SK-N-SH (cell line): ENCODE results near the gene SFI1. TPM values are rescaled to one million over a fixed set of nuclear protein-coding genes. Genes with fewer than 3 reads are reported as not detected.
A peak's percentile ranks its signal among the peaks of the same experiment; 100 is the strongest.

Experiments
- CTCF ChIA-PET: fragments of 300-600, 350-600 bp; formaldehyde crosslinking; extraction: SDS; loops from one replicate; lab custom pipeline; 2021; lab: Yijun Ruan, JAX
- POLR2A ChIA-PET: fragments of 350-600 bp; sonication (Branson Sonifier 250); formaldehyde crosslinking; extraction: SDS; loops from one replicate; lab custom pipeline; 2020; ENCODE audit warnings: antibody characterized with exemption, inconsistent platforms; lab: Yijun Ruan, JAX
- DNase-seq: peaks from one replicate; pipeline ENCODE4 v3.0.0; 2012
- H2AFZ ChIP-seq: fragments of 200-600 bp; sonication (generic); 2 replicates; pipeline ENCODE4 v1.8.1; 2016; ENCODE audit warnings: antibody characterized with exemption, mild to moderate bottlenecking, low read depth
- H3F3A ChIP-seq: fragments of 200-600 bp; sonication (generic); replicated peaks from 2 replicates; pipeline ENCODE3; 2016; ENCODE audit warnings: antibody characterized with exemption, mild to moderate bottlenecking; ENCODE audit not compliant: insufficient read depth
- H3K27ac ChIP-seq, 2 experiments: fragments of 200-500 bp in 1 of 2; fragments of 200-600 bp in 1 of 2; sonication (Bioruptor generic) in 1 of 2; sonication (generic), shearing (Covaris generic) in 1 of 2; 2 replicates each; pipeline versions ENCODE4 v1.5.1 to v1.6.1; 2014 to 2016; ENCODE audit warnings: low read depth in 2 of 2, inconsistent platforms in 1 of 2, low read length in 1 of 2, mild to moderate bottlenecking in 1 of 2, mixed read lengths in 1 of 2
- H3K27me3 ChIP-seq: fragments of 200-600 bp; sonication (generic), shearing (Covaris generic); 2 replicates; pipeline ENCODE4 v1.6.1; 2016; ENCODE audit warnings: mixed run types; ENCODE audit not compliant: insufficient read depth
- H3K36me3 ChIP-seq, 2 experiments: fragments of 200-500 bp in 1 of 2; fragments of 200-600 bp in 1 of 2; sonication (Bioruptor generic) in 1 of 2; sonication (generic) in 1 of 2; replicated peaks in 1 of 2; 2 replicates each; pipeline versions ENCODE3 to v1.5.1; 2014 to 2016; ENCODE audit warnings: low read length in 1 of 2, mild to moderate bottlenecking in 1 of 2; ENCODE audit not compliant: insufficient read depth in 2 of 2, control insufficient read depth in 1 of 2
- H3K4me1 ChIP-seq, 2 experiments: fragments of 200-500 bp in 1 of 2; fragments of 200-600 bp in 1 of 2; sonication (Bioruptor generic) in 1 of 2; sonication (generic), shearing (Covaris generic) in 1 of 2; 2 replicates each; pipeline versions ENCODE4 v1.5.1 to v1.6.1; 2014 to 2016; ENCODE audit warnings: low read depth in 1 of 2, low read length in 1 of 2, mixed run types in 1 of 2; ENCODE audit not compliant: insufficient read depth in 2 of 2, control insufficient read depth in 1 of 2
- H3K4me2 ChIP-seq: fragments of 200-600 bp; sonication (generic), shearing (Covaris generic); 2 replicates; pipeline ENCODE4 v1.6.1; 2017; ENCODE audit warnings: mixed run types
- H3K4me3 ChIP-seq, 2 experiments: fragments of 200-500 bp in 1 of 2; fragments of 200-600 bp in 1 of 2; sonication (Bioruptor generic) in 1 of 2; sonication (generic), shearing (Covaris generic) in 1 of 2; 2 replicates each; pipeline versions ENCODE4 v1.5.1 to v1.8.1; 2014 to 2016; ENCODE audit warnings: low read depth in 2 of 2, inconsistent platforms in 1 of 2, low read length in 1 of 2, mild to moderate bottlenecking in 1 of 2, mixed read lengths in 1 of 2, moderate library complexity in 1 of 2
- H3K79me2 ChIP-seq: fragments of 200-600 bp; sonication (generic); 2 replicates; pipeline ENCODE4 v1.8.1; 2017; ENCODE audit warnings: mild to moderate bottlenecking; ENCODE audit not compliant: insufficient read depth
- H3K9ac ChIP-seq: fragments of 200-600 bp; sonication (generic); 2 replicates; pipeline ENCODE4 v1.6.1; 2017; ENCODE audit warnings: mixed run types
- H3K9me2 ChIP-seq: fragments of 200-600 bp; sonication (generic); 2 replicates; pipeline ENCODE4 v1.6.1; 2017; ENCODE audit warnings: mixed run types
- H3K9me3 ChIP-seq: fragments of 200-600 bp; sonication (generic); 2 replicates; pipeline ENCODE4 v1.6.1; 2017; ENCODE audit warnings: mixed run types, mild to moderate bottlenecking, moderate library complexity
- H4K20me1 ChIP-seq: fragments of 200-600 bp; sonication (generic); 2 replicates; pipeline ENCODE4 v1.6.1; 2017; ENCODE audit warnings: mild to moderate bottlenecking, mixed run types; ENCODE audit not compliant: insufficient read depth
- NFIC ChIP-seq: IDR thresholded peaks from 2 replicates; pipeline ENCODE4 v1.4.0; 2012; ENCODE audit warnings: borderline replicate concordance
- RAD21 ChIP-seq: IDR thresholded peaks from 2 replicates; pipeline ENCODE4 v1.6.1; 2012; ENCODE audit warnings: mild to moderate bottlenecking, low read length
- WGBS: methylation state at CpG from one replicate; pipeline ENCODE4 v1.1.6; 2017; ENCODE audit warnings: low lambda C conversion rate; 5-methylcytosine and 5-hydroxymethylcytosine counted together
- polyA plus RNA-seq, 3 experiments: library from polyadenylated mRNA; depleted of rRNA; stranded (reverse); fragments of >200 nt; gene quantifications; 2 replicates each; pipeline ENCODE4 v1.2.3, GENCODE V29; 2012
- small RNA-seq, 7 experiments: library from RNA; depleted of rRNA; stranded (forward); fragments of <200 nt; gene quantifications; one replicate each; pipeline ENCODE3, GENCODE V24; 2012

Gene SFI1
- polyA plus RNA-seq, 1 of the 3 experiments (the other 2 are of a cell fraction): 24.7 TPM

GRCh38 chr22:31662668-31663037 is 166.3 kb downstream of the SFI1 start:
- peaks cover 5 to 9% of the 10 kb centered on the region in 2 experiments; a peak in 2 of 4 replicates for H3K4me1 ChIP-seq
- CTCF ChIA-PET: interaction anchor here (0.7 to 2.6 kb wide), 10 partner anchors 23 to 332 kb away, joined by 3 to 12 read pairs (median 3); no protein-coding TSS in a partner anchor
- peak overlapping the region; percentile 83 to 93 for H3K4me3 ChIP-seq
- no peaks in the 10 kb centered on the region for H3K9me3 ChIP-seq
- TF ChIP-seq NFIC (no peak), RAD21 (no peak)
- no peaks in the 10 kb centered on the region for H3K27me3 ChIP-seq
- peak overlapping the region; percentile 76 for H3K4me2 ChIP-seq
- H3F3A ChIP-seq: peaks cover 14% of the 10 kb centered on the region
- DNase-seq: no peak
- H3K27ac ChIP-seq: peak overlapping the region; percentile 62 to 71; a peak in 3 of 4 replicates
- no peaks in the 10 kb centered on the region; the same call in 1 of the 2 replicates for H4K20me1 ChIP-seq
- H2AFZ ChIP-seq: peak overlapping the region; percentile 87; the same call in 1 of the 2 replicates
- POLR2A ChIA-PET: interaction anchor here (0.6 to 1.8 kb wide), 5 partner anchors 14 to 1251 kb away, joined by 3 to 11 read pairs (median 6); partner anchors contain the start of gene DEPDC5
- peak overlapping the region; percentile 78 for H3K9ac ChIP-seq
- no peaks in the 10 kb centered on the region for H3K36me3 ChIP-seq
- H3K79me2 ChIP-seq: peaks cover 43% of the 10 kb centered on the region
- H3K9me2 ChIP-seq: no peaks in the 10 kb centered on the region
- WGBS: 5% methylated on average over 8 of the region's 8 CpGs

Small RNA genes within 50 kb of the gene (small RNA-seq; reads per million reads assigned to genes)
- gene AL096701.2: 0 reads per million in 7 experiments
- gene RNU6-28P: 0 to 3.1 (median 0.06) reads per million in 7 experiments

Other genes with a start within 250 kb of the SFI1 start
- gene PIK3IP1, start 204.0 kb upstream of the SFI1 start, polyA plus RNA-seq (2012; rRNA removed): 8.6 and 11.3 TPM in 2 replicates
- gene PATZ1, start 150.2 kb upstream of the SFI1 start, polyA plus RNA-seq (2012; rRNA removed): 19.1 and 21.8 TPM in 2 replicates
- 56.3 and 63.8 TPM in 2 replicates for gene DRG1, start 96.9 kb upstream of the SFI1 start, polyA plus RNA-seq (2012; rRNA removed)
- 18.4 and 39.9 TPM in 2 replicates for gene EIF4ENIF1, start 6.7 kb upstream of the SFI1 start, polyA plus RNA-seq (2012; rRNA removed)
- 34.9 and 41.4 TPM in 2 replicates for gene PISD, start 165.7 kb downstream of the SFI1 start, polyA plus RNA-seq (2012; rRNA removed)